Measurements from ENCODE around the gene MASP1. TPM values are rescaled to one million over a fixed set of nuclear protein-coding genes. Genes with fewer than 3 reads are reported as not detected.

MASP1 gene
- polyA plus RNA-seq, 1 donor (not counting 4 experiments of a cell fraction or from before 2014, with no cell fraction given) = not detected

DNA sequence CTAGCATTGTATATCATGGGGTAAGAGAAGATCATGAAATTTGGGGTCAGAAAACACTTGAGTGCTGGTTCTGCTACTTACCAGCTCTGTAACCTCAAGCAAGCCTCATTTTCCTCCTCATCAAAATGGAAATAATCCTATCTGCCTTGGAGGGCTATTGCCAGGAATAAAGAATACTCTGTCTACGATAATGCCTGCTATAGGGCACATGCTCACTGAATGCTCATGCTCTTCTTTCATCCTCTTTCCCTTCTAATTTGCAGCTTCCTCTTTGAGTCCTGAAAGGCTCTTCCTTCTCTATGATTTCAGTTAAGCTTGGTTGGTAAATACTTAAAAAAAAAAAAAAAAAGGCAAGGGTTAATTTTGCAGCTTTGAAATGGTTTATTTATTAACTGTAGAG lies 81.4 kb downstream of the MASP1 start:
- Histone ChIP-seq H3K27me3 (ENCODE audit: control insufficient read depth, extremely low read depth, insufficient read depth, low read length) (no peaks in the 10 kb centered on the region), H3K4me2 (ENCODE audit: control insufficient read depth, extremely low read depth, insufficient read depth, low read depth, low read length) (no peak overlapping the region), H4K20me1 (ENCODE audit: control insufficient read depth, extremely low read depth, insufficient read depth, low read length) (no peaks in the 10 kb centered on the region), H3K36me3 (ENCODE audit: control insufficient read depth in 2 of 2, extremely low read depth in 1 of 2, insufficient read depth in 2 of 2, low read length in 2 of 2) (no peaks in the 10 kb centered on the region), H3K9me3 (ENCODE audit: control insufficient read depth, low read depth, low read length) (peaks cover 6% of the 10 kb centered on the region), H3K4me1 (ENCODE audit: control insufficient read depth, extremely low read depth, insufficient read depth, low read length) (peaks cover 17% of the 10 kb centered on the region), H3K27ac (ENCODE audit: control insufficient read depth, insufficient read depth, low read length) (no peak overlapping the region), H3K79me2 (ENCODE audit: control insufficient read depth, insufficient read depth, low read length) (no peaks in the 10 kb centered on the region), H3K4me3 (ENCODE audit: control insufficient read depth in 2 of 3, extremely low read depth in 1 of 3, insufficient read depth in 2 of 3, low read depth in 1 of 3, low read length in 3 of 3) (no peak overlapping the region), H3K9me1 (ENCODE audit: control insufficient read depth, extremely low read depth, insufficient read depth, low read length) (no peaks in the 10 kb centered on the region), H3K9ac (ENCODE audit: control insufficient read depth, extremely low read depth, insufficient read depth, low read length) (no peak overlapping the region), H2AFZ (ENCODE audit: control insufficient read depth, low read length) (no peak overlapping the region)
- no peak for DNase-seq (ENCODE audit: low read depth, low spot score)
- TF ChIP-seq, protein P1, sequence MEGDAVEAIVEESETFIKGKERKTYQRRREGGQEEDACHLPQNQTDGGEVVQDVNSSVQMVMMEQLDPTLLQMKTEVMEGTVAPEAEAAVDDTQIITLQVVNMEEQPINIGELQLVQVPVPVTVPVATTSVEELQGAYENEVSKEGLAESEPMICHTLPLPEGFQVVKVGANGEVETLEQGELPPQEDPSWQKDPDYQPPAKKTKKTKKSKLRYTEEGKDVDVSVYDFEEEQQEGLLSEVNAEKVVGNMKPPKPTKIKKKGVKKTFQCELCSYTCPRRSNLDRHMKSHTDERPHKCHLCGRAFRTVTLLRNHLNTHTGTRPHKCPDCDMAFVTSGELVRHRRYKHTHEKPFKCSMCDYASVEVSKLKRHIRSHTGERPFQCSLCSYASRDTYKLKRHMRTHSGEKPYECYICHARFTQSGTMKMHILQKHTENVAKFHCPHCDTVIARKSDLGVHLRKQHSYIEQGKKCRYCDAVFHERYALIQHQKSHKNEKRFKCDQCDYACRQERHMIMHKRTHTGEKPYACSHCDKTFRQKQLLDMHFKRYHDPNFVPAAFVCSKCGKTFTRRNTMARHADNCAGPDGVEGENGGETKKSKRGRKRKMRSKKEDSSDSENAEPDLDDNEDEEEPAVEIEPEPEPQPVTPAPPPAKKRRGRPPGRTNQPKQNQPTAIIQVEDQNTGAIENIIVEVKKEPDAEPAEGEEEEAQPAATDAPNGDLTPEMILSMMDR (optimal IDR thresholded peaks at IDR 0.05 in 1 of 3, IDR thresholded peaks at IDR 0.05 in 1 of 3, conservative IDR thresholded peaks at IDR 0.05 in 1 of 3; ENCODE audit: extremely low read depth in 1 of 3, insufficient read depth in 2 of 3, low read length in 3 of 3) = no peak
- TF ChIP-seq EZH2 (IDR thresholded peaks at IDR 0.05; ENCODE audit: low read length) = no peak
- FAIRE-seq = no peak
- dilution Hi-C loops (cut with MboI; ENCODE audit: extremely low pct_ligation_motif_present, low sequenced_read_pairs) = no loop called here

- dilution Hi-C loops (cut with MboI; ENCODE audit: extremely low pct_ligation_motif_present, low sequenced_read_pairs) = no loop called here
- TF ChIP-seq, protein P1 (optimal IDR thresholded peaks at IDR 0.05 in 1 of 3, IDR thresholded peaks at IDR 0.05 in 1 of 3, conservative IDR thresholded peaks at IDR 0.05 in 1 of 3; ENCODE audit: extremely low read depth in 1 of 3, insufficient read depth in 2 of 3, low read length in 3 of 3) = no peak
- no peak for TF ChIP-seq EZH2 (IDR thresholded peaks at IDR 0.05; ENCODE audit: low read length)
- no peaks in the 10 kb centered on the region for H3K27me3 ChIP-seq (ENCODE audit: control insufficient read depth, extremely low read depth, insufficient read depth, low read length)
Observed at GRCh38 chr3:187209491-187209890, 82.0 kb downstream of the MASP1 start.

More at GRCh38 chr3:187209491-187209890, 82.0 kb downstream of the MASP1 start:
- Histone ChIP-seq H3K27ac (ENCODE audit: control insufficient read depth, insufficient read depth, low read length) (no peak overlapping the region), H3K9me3 (ENCODE audit: control insufficient read depth, low read depth, low read length) (peaks cover 6% of the 10 kb centered on the region), H3K9ac (ENCODE audit: control insufficient read depth, extremely low read depth, insufficient read depth, low read length) (no peak overlapping the region), H3K4me2 (ENCODE audit: control insufficient read depth, extremely low read depth, insufficient read depth, low read depth, low read length) (no peak overlapping the region), H3K36me3 (ENCODE audit: control insufficient read depth in 2 of 2, extremely low read depth in 1 of 2, insufficient read depth in 2 of 2, low read length in 2 of 2) (no peaks in the 10 kb centered on the region), H3K4me1 (ENCODE audit: control insufficient read depth, extremely low read depth, insufficient read depth, low read length) (peaks cover 17% of the 10 kb centered on the region), H2AFZ (ENCODE audit: control insufficient read depth, low read length) (no peak overlapping the region), H4K20me1 (ENCODE audit: control insufficient read depth, extremely low read depth, insufficient read depth, low read length) (no peaks in the 10 kb centered on the region), H3K4me3 (ENCODE audit: control insufficient read depth in 2 of 3, extremely low read depth in 1 of 3, insufficient read depth in 2 of 3, low read depth in 1 of 3, low read length in 3 of 3) (no peak overlapping the region), H3K9me1 (ENCODE audit: control insufficient read depth, extremely low read depth, insufficient read depth, low read length) (no peaks in the 10 kb centered on the region), H3K79me2 (ENCODE audit: control insufficient read depth, insufficient read depth, low read length) (no peaks in the 10 kb centered on the region)
- DNase-seq (ENCODE audit: low read depth, low spot score) (no peak), FAIRE-seq (no peak)
